HepG2 (cell line): ENCODE measurements around the gene DNAJC15. TPM values are rescaled to one million over a fixed set of nuclear protein-coding genes. Genes with fewer than 3 reads are reported as not detected.

Source experiments
- ATAC-seq: fragments of 200-7000 bp; cut with Tn5 transposase; 3 replicates; pipeline ENCODE4 v1.9.1; 2020; ENCODE audit warnings: mild to moderate bottlenecking, moderate library complexity
- BruUV-seq: library from RNA; stranded (reverse); fragments of 400-500 nt; replicated peaks from 2 replicates; lab custom pipeline; 2021; lab: Mats Ljungman, UMichigan
- CTCF ChIA-PET: fragments of 300-600 bp; formaldehyde crosslinking; extraction: SDS; loops from one replicate; lab custom pipeline; 2021; ENCODE audit warnings: low total read pairs, inconsistent platforms, low intra/inter-chr PET ratio; lab: Yijun Ruan, JAX
- POLR2A ChIA-PET: fragments of 350-600 bp; sonication (Branson Sonifier 250); formaldehyde crosslinking; loops from one replicate; lab custom pipeline; 2020; ENCODE audit warnings: antibody characterized with exemption, inconsistent platforms; lab: Yijun Ruan, JAX
- DNase-seq: peaks from one replicate; pipeline ENCODE4 v3.0.0-alpha.2; 2015; ENCODE audit warnings: low spot score
- FAIRE-seq: peaks from 3 replicates; lab custom pipeline; 2011; peaks lifted over from hg19 to GRCh38; lab: Jason Lieb, UNC
- H2AFZ ChIP-seq: one replicate; pipeline ENCODE4 v1.6.1; 2011; ENCODE audit warnings: low read length, inconsistent platforms
- H3K27ac ChIP-seq: fragments of 300-600 bp; 3 replicates; pipeline ENCODE4 v1.8.0; 2011; ENCODE audit warnings: mixed run types, mild to moderate bottlenecking, mixed read lengths, low read length, inconsistent platforms; ENCODE audit not compliant: insufficient read depth; ENCODE audit errors: extremely low read length
- H3K27me3 ChIP-seq, 2 experiments: fragments of 200-600 bp in 1 of 2; 2 replicates in 1 of 2; 3 replicates in 1 of 2; pipeline versions ENCODE4 v1.6.0 to v1.8.0; 2011; ENCODE audit warnings: low read length in 2 of 2, mild to moderate bottlenecking in 2 of 2, moderate library complexity in 2 of 2, inconsistent platforms in 1 of 2; ENCODE audit not compliant: insufficient read depth in 2 of 2, control insufficient read depth in 1 of 2
- H3K36me3 ChIP-seq, 2 experiments: fragments of 200-600 bp in 1 of 2; replicated peaks in 1 of 2; 2 replicates in 1 of 2; 3 replicates in 1 of 2; pipeline versions ENCODE4 v1.5.1 to v1.8.0; 2011; ENCODE audit warnings: low read length in 2 of 2, inconsistent platforms in 1 of 2; ENCODE audit not compliant: insufficient read depth in 2 of 2, control insufficient read depth in 1 of 2
- H3K4me1 ChIP-seq: 2 replicates; pipeline ENCODE4 v1.5.1; 2012; ENCODE audit warnings: low read length, inconsistent platforms; ENCODE audit not compliant: insufficient read depth
- H3K4me2 ChIP-seq: 2 replicates; pipeline ENCODE4 v1.6.0; 2011; ENCODE audit warnings: low read depth, low read length, inconsistent platforms
- H3K4me3 ChIP-seq, 3 experiments: fragments of 200-600 bp in 1 of 3; sonication (generic), shearing (Covaris generic) in 1 of 3; replicated peaks in 1 of 3; 2 replicates each; pipeline ENCODE4 v1.5.1; 2011 to 2016; ENCODE audit warnings: low read length in 3 of 3, inconsistent platforms in 2 of 3, low read depth in 2 of 3, mild to moderate bottlenecking in 2 of 3, control low read depth in 1 of 3, mixed read lengths in 1 of 3; ENCODE audit not compliant: insufficient read depth in 1 of 3
- H3K79me2 ChIP-seq: one replicate; pipeline ENCODE4 v1.6.1; 2011; ENCODE audit warnings: low read length, inconsistent platforms; ENCODE audit not compliant: insufficient read depth
- H3K9ac ChIP-seq: 2 replicates; pipeline ENCODE4 v1.6.0; 2011; ENCODE audit warnings: mild to moderate bottlenecking, low read depth, low read length, inconsistent platforms; ENCODE audit not compliant: insufficient read depth
- H3K9me3 ChIP-seq: 2 replicates; pipeline ENCODE4 v1.5.1; 2012; ENCODE audit warnings: mild to moderate bottlenecking, low read length
- H4K20me1 ChIP-seq: 2 replicates; pipeline ENCODE4 v1.6.0; 2011; ENCODE audit warnings: inconsistent platforms, mild to moderate bottlenecking, low read length, moderate library complexity; ENCODE audit not compliant: insufficient read depth
- ATF7 ChIP-seq, 2 experiments: fragments of 450-650 bp in 1 of 2; sonication (generic) in 1 of 2; formaldehyde crosslinking in 1 of 2; IDR thresholded peaks; 2 replicates each; pipeline versions ENCODE4 v1.4.0 to v1.6.1; 2016 to 2020; ENCODE audit warnings: antibody characterized with exemption in 1 of 2, mild to moderate bottlenecking in 1 of 2, missing genetic modification reagents in 1 of 2
- WGBS: methylation state at CpG from one replicate; pipeline ENCODE4 v1.1.6; 2017; ENCODE audit warnings: low lambda C conversion rate; 5-methylcytosine and 5-hydroxymethylcytosine counted together
- in situ Hi-C: cut with HindIII; loops from 2 replicates; pipeline ENCODE4 v1.10.0; 2017; ENCODE audit warnings: low pct_unique_long_range_greater_than_20kb; ENCODE audit not compliant: extremely low pct_ligation_motif_present
- intact Hi-C: fragments of 100-400 bp; cut with micrococcal nuclease; formaldehyde crosslinking; loops from one replicate; pipeline ENCODE4 v1.10.0; 2022; ENCODE audit not compliant: unreplicated experiment
- polyA plus RNA-seq, 8 experiments: library from polyadenylated mRNA; depleted of rRNA in 3 of 8; stranded (reverse) in 7 of 8; unstranded in 1 of 8; fragments of >200 nt; fragmentation: Illumina TruSeq in 4 of 8; extraction: Trizol in 4 of 8; gene quantifications; 2 replicates each; pipeline versions ENCODE4 v1.2.1 to v1.2.3, GENCODE V29; 2011 to 2016; ENCODE audit warnings: low read depth in 4 of 8, missing spikeins in 1 of 8, mixed read lengths in 1 of 8; ENCODE audit not compliant: insufficient read depth in 1 of 8
- total RNA-seq, 5 experiments: library from RNA; depleted of rRNA; stranded (reverse); fragments of >200 nt; fragmentation: Illumina TruSeq; extraction: Trizol; gene quantifications; 2 replicates each; pipeline ENCODE4 v1.2.3, GENCODE V29; 2016; ENCODE audit warnings: low read depth in 1 of 5
- TF ChIP-seq, protein P1 (sequence below): sonication (generic); formaldehyde crosslinking; IDR thresholded peaks from 2 replicates; pipeline ENCODE4 v1.4.0; 2020; ENCODE audit warnings: mild to moderate bottlenecking, missing genetic modification reagents
- TF ChIP-seq, protein P2 (sequence below): sonication (generic); formaldehyde crosslinking; IDR thresholded peaks from 2 replicates; pipeline ENCODE4 v1.4.0; 2020; ENCODE audit warnings: missing genetic modification reagents
- TF ChIP-seq, protein P3 (sequence below): sonication (generic); formaldehyde crosslinking; IDR thresholded peaks from 2 replicates; pipeline ENCODE4 v1.5.1; 2020; ENCODE audit warnings: mild to moderate bottlenecking, missing genetic modification reagents, moderate library complexity

The DNAJC15 gene
- total and polyA plus RNA-seq, 2 of the 13 experiments (the other 11 are each of a cell fraction or from before 2014, with no cell fraction given), result 23.0 to 31.9 TPM

DNA sequence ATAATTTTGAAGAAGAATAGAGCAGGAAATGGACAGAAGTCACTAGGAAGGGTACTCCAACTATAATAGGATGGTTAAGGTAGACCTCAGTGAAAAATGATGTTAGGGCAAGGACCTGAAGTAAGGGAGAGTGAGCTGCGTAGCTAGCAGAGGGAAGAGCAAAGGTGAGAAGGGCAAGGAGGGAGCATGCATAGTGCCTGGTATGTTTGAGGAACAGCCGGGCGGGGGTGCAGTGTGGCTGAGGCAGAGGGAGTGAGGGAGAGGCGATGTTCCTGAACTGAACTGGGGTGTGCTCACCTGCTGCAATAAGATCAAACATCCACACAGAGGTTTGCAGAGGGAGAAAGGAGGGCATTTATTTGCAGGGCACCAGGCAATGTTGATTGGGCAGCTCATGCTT lies 110.4 kb downstream of the DNAJC15 start (continued):
- TF ChIP-seq, protein P1, sequence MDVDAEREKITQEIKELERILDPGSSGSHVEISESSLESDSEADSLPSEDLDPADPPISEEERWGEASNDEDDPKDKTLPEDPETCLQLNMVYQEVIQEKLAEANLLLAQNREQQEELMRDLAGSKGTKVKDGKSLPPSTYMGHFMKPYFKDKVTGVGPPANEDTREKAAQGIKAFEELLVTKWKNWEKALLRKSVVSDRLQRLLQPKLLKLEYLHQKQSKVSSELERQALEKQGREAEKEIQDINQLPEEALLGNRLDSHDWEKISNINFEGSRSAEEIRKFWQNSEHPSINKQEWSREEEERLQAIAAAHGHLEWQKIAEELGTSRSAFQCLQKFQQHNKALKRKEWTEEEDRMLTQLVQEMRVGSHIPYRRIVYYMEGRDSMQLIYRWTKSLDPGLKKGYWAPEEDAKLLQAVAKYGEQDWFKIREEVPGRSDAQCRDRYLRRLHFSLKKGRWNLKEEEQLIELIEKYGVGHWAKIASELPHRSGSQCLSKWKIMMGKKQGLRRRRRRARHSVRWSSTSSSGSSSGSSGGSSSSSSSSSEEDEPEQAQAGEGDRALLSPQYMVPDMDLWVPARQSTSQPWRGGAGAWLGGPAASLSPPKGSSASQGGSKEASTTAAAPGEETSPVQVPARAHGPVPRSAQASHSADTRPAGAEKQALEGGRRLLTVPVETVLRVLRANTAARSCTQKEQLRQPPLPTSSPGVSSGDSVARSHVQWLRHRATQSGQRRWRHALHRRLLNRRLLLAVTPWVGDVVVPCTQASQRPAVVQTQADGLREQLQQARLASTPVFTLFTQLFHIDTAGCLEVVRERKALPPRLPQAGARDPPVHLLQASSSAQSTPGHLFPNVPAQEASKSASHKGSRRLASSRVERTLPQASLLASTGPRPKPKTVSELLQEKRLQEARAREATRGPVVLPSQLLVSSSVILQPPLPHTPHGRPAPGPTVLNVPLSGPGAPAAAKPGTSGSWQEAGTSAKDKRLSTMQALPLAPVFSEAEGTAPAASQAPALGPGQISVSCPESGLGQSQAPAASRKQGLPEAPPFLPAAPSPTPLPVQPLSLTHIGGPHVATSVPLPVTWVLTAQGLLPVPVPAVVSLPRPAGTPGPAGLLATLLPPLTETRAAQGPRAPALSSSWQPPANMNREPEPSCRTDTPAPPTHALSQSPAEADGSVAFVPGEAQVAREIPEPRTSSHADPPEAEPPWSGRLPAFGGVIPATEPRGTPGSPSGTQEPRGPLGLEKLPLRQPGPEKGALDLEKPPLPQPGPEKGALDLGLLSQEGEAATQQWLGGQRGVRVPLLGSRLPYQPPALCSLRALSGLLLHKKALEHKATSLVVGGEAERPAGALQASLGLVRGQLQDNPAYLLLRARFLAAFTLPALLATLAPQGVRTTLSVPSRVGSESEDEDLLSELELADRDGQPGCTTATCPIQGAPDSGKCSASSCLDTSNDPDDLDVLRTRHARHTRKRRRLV (CRISPR knock-in tag), result no peak
- TF ChIP-seq, all 625 proteins: peak for 0

DNA sequence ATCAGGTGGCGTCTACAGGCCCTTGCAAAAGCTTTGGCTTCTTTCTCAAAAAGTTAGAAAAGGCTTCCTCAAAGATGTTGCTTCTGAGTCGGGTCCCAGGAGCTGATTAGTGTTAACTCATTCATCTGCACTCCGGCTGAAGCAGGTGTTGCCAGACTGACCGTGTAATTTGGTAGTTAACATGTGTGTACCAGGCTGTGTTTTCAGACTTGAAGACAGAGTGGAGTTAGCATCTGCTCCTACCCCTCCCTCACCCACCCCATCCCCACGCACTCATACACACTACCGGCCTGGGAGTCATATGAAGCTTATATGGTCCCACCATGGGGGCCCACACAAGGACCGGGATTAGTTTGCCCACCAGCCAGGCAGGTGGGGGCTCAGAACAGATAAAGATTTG lies 111.5 kb downstream of the DNAJC15 start:
- Histone ChIP-seq H2AFZ (no peak overlapping the region), H4K20me1 (no peaks in the 10 kb centered on the region), H3K27ac (no peak overlapping the region), H3K79me2 (no peaks in the 10 kb centered on the region), H3K4me2 (no peak overlapping the region), H3K4me3 (no peak overlapping the region), H3K27me3 (no peaks in the 10 kb centered on the region), H3K9me3 (no peaks in the 10 kb centered on the region), H3K36me3 (no peaks in the 10 kb centered on the region), H3K9ac (no peak overlapping the region), H3K4me1 (no peaks in the 10 kb centered on the region)
- whole genome bisulfite sequencing, result 34% methylated on average over 6 of the region's 7 CpGs
- POLR2A ChIA-PET, result no interaction called here
- intact Hi-C loops, result no loop called here
- no peak for FAIRE-seq
- in situ Hi-C loops, result loop anchor here (5.0 to 25.0 kb wide), 2 partner anchors 163 to 548 kb away; no protein-coding TSS in a partner anchor
- DNase-seq, result no peak
- BruUV-seq, result no TSS peak
- CTCF ChIA-PET, result no interaction called here
- ATAC-seq, result no peak
- TF ChIP-seq, protein P2, sequence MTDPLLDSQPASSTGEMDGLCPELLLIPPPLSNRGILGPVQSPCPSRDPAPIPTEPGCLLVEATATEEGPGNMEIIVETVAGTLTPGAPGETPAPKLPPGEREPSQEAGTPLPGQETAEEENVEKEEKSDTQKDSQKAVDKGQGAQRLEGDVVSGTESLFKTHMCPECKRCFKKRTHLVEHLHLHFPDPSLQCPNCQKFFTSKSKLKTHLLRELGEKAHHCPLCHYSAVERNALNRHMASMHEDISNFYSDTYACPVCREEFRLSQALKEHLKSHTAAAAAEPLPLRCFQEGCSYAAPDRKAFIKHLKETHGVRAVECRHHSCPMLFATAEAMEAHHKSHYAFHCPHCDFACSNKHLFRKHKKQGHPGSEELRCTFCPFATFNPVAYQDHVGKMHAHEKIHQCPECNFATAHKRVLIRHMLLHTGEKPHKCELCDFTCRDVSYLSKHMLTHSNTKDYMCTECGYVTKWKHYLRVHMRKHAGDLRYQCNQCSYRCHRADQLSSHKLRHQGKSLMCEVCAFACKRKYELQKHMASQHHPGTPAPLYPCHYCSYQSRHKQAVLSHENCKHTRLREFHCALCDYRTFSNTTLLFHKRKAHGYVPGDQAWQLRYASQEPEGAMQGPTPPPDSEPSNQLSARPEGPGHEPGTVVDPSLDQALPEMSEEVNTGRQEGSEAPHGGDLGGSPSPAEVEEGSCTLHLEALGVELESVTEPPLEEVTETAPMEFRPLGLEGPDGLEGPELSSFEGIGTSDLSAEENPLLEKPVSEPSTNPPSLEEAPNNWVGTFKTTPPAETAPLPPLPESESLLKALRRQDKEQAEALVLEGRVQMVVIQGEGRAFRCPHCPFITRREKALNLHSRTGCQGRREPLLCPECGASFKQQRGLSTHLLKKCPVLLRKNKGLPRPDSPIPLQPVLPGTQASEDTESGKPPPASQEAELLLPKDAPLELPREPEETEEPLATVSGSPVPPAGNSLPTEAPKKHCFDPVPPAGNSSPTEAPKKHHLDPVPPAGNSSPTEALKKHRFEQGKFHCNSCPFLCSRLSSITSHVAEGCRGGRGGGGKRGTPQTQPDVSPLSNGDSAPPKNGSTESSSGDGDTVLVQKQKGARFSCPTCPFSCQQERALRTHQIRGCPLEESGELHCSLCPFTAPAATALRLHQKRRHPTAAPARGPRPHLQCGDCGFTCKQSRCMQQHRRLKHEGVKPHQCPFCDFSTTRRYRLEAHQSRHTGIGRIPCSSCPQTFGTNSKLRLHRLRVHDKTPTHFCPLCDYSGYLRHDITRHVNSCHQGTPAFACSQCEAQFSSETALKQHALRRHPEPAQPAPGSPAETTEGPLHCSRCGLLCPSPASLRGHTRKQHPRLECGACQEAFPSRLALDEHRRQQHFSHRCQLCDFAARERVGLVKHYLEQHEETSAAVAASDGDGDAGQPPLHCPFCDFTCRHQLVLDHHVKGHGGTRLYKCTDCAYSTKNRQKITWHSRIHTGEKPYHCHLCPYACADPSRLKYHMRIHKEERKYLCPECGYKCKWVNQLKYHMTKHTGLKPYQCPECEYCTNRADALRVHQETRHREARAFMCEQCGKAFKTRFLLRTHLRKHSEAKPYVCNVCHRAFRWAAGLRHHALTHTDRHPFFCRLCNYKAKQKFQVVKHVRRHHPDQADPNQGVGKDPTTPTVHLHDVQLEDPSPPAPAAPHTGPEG (CRISPR knock-in tag), result no peak
- no peak for TF ChIP-seq ATF7 (IDR thresholded peaks at IDR 0.05)
- no peak for TF ChIP-seq ATF7 (CRISPR knock-in tag; IDR thresholded peaks at IDR 0.05)
- TF ChIP-seq, protein P3, sequence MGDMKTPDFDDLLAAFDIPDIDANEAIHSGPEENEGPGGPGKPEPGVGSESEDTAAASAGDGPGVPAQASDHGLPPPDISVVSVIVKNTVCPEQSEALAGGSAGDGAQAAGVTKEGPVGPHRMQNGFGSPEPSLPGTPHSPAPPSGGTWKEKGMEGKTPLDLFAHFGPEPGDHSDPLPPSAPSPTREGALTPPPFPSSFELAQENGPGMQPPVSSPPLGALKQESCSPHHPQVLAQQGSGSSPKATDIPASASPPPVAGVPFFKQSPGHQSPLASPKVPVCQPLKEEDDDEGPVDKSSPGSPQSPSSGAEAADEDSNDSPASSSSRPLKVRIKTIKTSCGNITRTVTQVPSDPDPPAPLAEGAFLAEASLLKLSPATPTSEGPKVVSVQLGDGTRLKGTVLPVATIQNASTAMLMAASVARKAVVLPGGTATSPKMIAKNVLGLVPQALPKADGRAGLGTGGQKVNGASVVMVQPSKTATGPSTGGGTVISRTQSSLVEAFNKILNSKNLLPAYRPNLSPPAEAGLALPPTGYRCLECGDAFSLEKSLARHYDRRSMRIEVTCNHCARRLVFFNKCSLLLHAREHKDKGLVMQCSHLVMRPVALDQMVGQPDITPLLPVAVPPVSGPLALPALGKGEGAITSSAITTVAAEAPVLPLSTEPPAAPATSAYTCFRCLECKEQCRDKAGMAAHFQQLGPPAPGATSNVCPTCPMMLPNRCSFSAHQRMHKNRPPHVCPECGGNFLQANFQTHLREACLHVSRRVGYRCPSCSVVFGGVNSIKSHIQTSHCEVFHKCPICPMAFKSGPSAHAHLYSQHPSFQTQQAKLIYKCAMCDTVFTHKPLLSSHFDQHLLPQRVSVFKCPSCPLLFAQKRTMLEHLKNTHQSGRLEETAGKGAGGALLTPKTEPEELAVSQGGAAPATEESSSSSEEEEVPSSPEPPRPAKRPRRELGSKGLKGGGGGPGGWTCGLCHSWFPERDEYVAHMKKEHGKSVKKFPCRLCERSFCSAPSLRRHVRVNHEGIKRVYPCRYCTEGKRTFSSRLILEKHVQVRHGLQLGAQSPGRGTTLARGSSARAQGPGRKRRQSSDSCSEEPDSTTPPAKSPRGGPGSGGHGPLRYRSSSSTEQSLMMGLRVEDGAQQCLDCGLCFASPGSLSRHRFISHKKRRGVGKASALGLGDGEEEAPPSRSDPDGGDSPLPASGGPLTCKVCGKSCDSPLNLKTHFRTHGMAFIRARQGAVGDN (CRISPR knock-in tag), result no peak
